ENCODE measurements around the gene CENPW.

DNA sequence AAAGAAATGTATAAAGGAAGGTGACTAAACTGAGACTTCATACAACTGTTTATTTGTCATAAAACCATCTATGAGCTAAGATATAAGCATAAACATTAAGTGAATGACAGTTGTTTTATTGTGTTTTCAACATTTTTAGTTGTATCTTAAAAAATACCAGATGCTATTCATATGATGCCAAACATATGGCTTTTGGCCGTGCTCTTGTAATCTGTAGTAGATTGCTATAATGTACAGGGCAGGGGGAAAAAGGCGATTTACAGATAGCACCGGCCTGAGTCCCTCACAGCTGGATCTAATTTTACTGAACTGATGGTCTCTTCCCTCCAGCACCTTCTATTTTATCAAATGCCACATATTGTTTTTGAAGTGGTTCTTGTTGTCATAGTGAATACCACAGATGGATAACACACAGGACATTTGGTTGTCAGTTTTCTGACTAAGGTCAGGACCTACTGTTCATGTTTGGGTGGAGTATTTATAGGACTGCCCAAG is 48.2 kb downstream of the CENPW start:
- TF ChIP-seq POLR2A (IDR thresholded peaks at IDR 0.05): no peak
- no peak for TF ChIP-seq CTCF (IDR thresholded peaks at IDR 0.05)

Measured in lower leg skin (tissue), 3 donors.